HG03354 (cell line): ENCODE results near the gene KLHL6.
"Not testable (repeated sequence)": the region's sequence is repeated elsewhere in the genome, so short reads cannot be mapped to it uniquely, and the experiment has no call there.

Experiments
- ATAC-seq: cut with Tn5 transposase; IDR thresholded peaks from one replicate; pipeline ENCODE4 v1.9.1; 2021; ENCODE audit warnings: mild to moderate bottlenecking; ENCODE audit not compliant: unreplicated experiment, poor library complexity, severe bottlenecking

Gene KLHL6

GRCh38 chr3:183491109-183491922 is 64.2 kb downstream of the KLHL6 start:
- no peak for ATAC-seq

- ATAC-seq: no peak
These were observed 64.9 kb downstream of the KLHL6 start for GRCh38 chr3:183490653-183491052.

- ATAC-seq: no peak
These were observed 65.3 kb downstream of the KLHL6 start for GRCh38 chr3:183490211-183490601.

GRCh38 chr3:183489455-183490210 is 65.9 kb downstream of the KLHL6 start:
- no peak for ATAC-seq

- no peak for ATAC-seq
These were observed 67.2 kb downstream of the KLHL6 start for GRCh38 chr3:183488343-183488742.

GRCh38 chr3:183487896-183488295 is 67.6 kb downstream of the KLHL6 start:
- ATAC-seq: no peak

GRCh38 chr3:183487016-183487415 is 68.5 kb downstream of the KLHL6 start:
- ATAC-seq: no peak

- no peak for ATAC-seq
These were observed 69.0 kb downstream of the KLHL6 start for GRCh38 chr3:183486472-183486871.

- ATAC-seq: no peak
These were observed 69.9 kb downstream of the KLHL6 start for GRCh38 chr3:183485585-183485984.

- ATAC-seq: no peak
These were observed 70.4 kb downstream of the KLHL6 start for GRCh38 chr3:183485093-183485492.

- ATAC-seq: no peak
These were observed 71.0 kb downstream of the KLHL6 start for GRCh38 chr3:183484431-183485075.

GRCh38 chr3:183481582-183481981 is 73.9 kb downstream of the KLHL6 start:
- no peak for ATAC-seq

- no peak for ATAC-seq
These were observed 77.0 kb downstream of the KLHL6 start for GRCh38 chr3:183478501-183478900.

GRCh38 chr3:183477801-183478456 is 77.6 kb downstream of the KLHL6 start:
- no peak for ATAC-seq

- ATAC-seq: not testable (repeated sequence)
These were observed 79.7 kb downstream of the KLHL6 start for GRCh38 chr3:183475764-183476162.

GRCh38 chr3:183475016-183475763 is 80.3 kb downstream of the KLHL6 start:
- no peak for ATAC-seq

- ATAC-seq: no peak
These were observed 81.5 kb downstream of the KLHL6 start for GRCh38 chr3:183473969-183474368.

- no peak for ATAC-seq
These were observed 83.4 kb downstream of the KLHL6 start for GRCh38 chr3:183472155-183472554.

GRCh38 chr3:183468424-183468823 is 87.1 kb downstream of the KLHL6 start:
- ATAC-seq: no peak
